HepG2 (cell line): ENCODE measurements around the gene IZUMO2. TPM values are rescaled to one million over a fixed set of nuclear protein-coding genes. Genes with fewer than 3 reads are reported as not detected.

Source experiments
- ATAC-seq: fragments of 200-7000 bp; cut with Tn5 transposase; 3 replicates; pipeline ENCODE4 v1.9.1; 2020; ENCODE audit warnings: mild to moderate bottlenecking, moderate library complexity
- BruUV-seq: library from RNA; stranded (reverse); fragments of 400-500 nt; replicated peaks from 2 replicates; lab custom pipeline; 2021; lab: Mats Ljungman, UMichigan
- CTCF ChIA-PET: fragments of 300-600 bp; formaldehyde crosslinking; extraction: SDS; loops from one replicate; lab custom pipeline; 2021; ENCODE audit warnings: low total read pairs, inconsistent platforms, low intra/inter-chr PET ratio; lab: Yijun Ruan, JAX
- POLR2A ChIA-PET: fragments of 350-600 bp; sonication (Branson Sonifier 250); formaldehyde crosslinking; loops from one replicate; lab custom pipeline; 2020; ENCODE audit warnings: antibody characterized with exemption, inconsistent platforms; lab: Yijun Ruan, JAX
- DNase-seq: peaks from one replicate; pipeline ENCODE4 v3.0.0-alpha.2; 2015; ENCODE audit warnings: low spot score
- FAIRE-seq: peaks from 3 replicates; lab custom pipeline; 2011; peaks lifted over from hg19 to GRCh38; lab: Jason Lieb, UNC
- H2AFZ ChIP-seq: one replicate; pipeline ENCODE4 v1.6.1; 2011; ENCODE audit warnings: low read length, inconsistent platforms
- H3K27ac ChIP-seq: fragments of 300-600 bp; 3 replicates; pipeline ENCODE4 v1.8.0; 2011; ENCODE audit warnings: mixed run types, mild to moderate bottlenecking, mixed read lengths, low read length, inconsistent platforms; ENCODE audit not compliant: insufficient read depth; ENCODE audit errors: extremely low read length
- H3K27me3 ChIP-seq, 2 experiments: fragments of 200-600 bp in 1 of 2; 2 replicates in 1 of 2; 3 replicates in 1 of 2; pipeline versions ENCODE4 v1.6.0 to v1.8.0; 2011; ENCODE audit warnings: low read length in 2 of 2, mild to moderate bottlenecking in 2 of 2, moderate library complexity in 2 of 2, inconsistent platforms in 1 of 2; ENCODE audit not compliant: insufficient read depth in 2 of 2, control insufficient read depth in 1 of 2
- H3K36me3 ChIP-seq, 2 experiments: fragments of 200-600 bp in 1 of 2; replicated peaks in 1 of 2; 2 replicates in 1 of 2; 3 replicates in 1 of 2; pipeline versions ENCODE4 v1.5.1 to v1.8.0; 2011; ENCODE audit warnings: low read length in 2 of 2, inconsistent platforms in 1 of 2; ENCODE audit not compliant: insufficient read depth in 2 of 2, control insufficient read depth in 1 of 2
- H3K4me1 ChIP-seq: 2 replicates; pipeline ENCODE4 v1.5.1; 2012; ENCODE audit warnings: low read length, inconsistent platforms; ENCODE audit not compliant: insufficient read depth
- H3K4me2 ChIP-seq: 2 replicates; pipeline ENCODE4 v1.6.0; 2011; ENCODE audit warnings: low read depth, low read length, inconsistent platforms
- H3K4me3 ChIP-seq, 3 experiments: fragments of 200-600 bp in 1 of 3; sonication (generic), shearing (Covaris generic) in 1 of 3; replicated peaks in 1 of 3; 2 replicates each; pipeline ENCODE4 v1.5.1; 2011 to 2016; ENCODE audit warnings: low read length in 3 of 3, inconsistent platforms in 2 of 3, low read depth in 2 of 3, mild to moderate bottlenecking in 2 of 3, control low read depth in 1 of 3, mixed read lengths in 1 of 3; ENCODE audit not compliant: insufficient read depth in 1 of 3
- H3K79me2 ChIP-seq: one replicate; pipeline ENCODE4 v1.6.1; 2011; ENCODE audit warnings: low read length, inconsistent platforms; ENCODE audit not compliant: insufficient read depth
- H3K9ac ChIP-seq: 2 replicates; pipeline ENCODE4 v1.6.0; 2011; ENCODE audit warnings: mild to moderate bottlenecking, low read depth, low read length, inconsistent platforms; ENCODE audit not compliant: insufficient read depth
- H3K9me3 ChIP-seq: 2 replicates; pipeline ENCODE4 v1.5.1; 2012; ENCODE audit warnings: mild to moderate bottlenecking, low read length
- H4K20me1 ChIP-seq: 2 replicates; pipeline ENCODE4 v1.6.0; 2011; ENCODE audit warnings: inconsistent platforms, mild to moderate bottlenecking, low read length, moderate library complexity; ENCODE audit not compliant: insufficient read depth
- ATF7 ChIP-seq, 2 experiments: fragments of 450-650 bp in 1 of 2; sonication (generic) in 1 of 2; formaldehyde crosslinking in 1 of 2; IDR thresholded peaks; 2 replicates each; pipeline versions ENCODE4 v1.4.0 to v1.6.1; 2016 to 2020; ENCODE audit warnings: antibody characterized with exemption in 1 of 2, mild to moderate bottlenecking in 1 of 2, missing genetic modification reagents in 1 of 2
- CREB1 ChIP-seq, 2 experiments: fragments of 450-650 bp in 1 of 2; IDR thresholded peaks; 2 replicates each; pipeline ENCODE4 v1.6.1; 2016 to 2017; ENCODE audit warnings: control low read depth in 1 of 2, mild to moderate bottlenecking in 1 of 2, missing compliant biosample characterization in 1 of 2, missing genetic modification characterization in 1 of 2
- NAIF1 ChIP-seq: sonication (generic); formaldehyde crosslinking; IDR thresholded peaks from 2 replicates; pipeline ENCODE4 v1.5.0; 2020; ENCODE audit warnings: mild to moderate bottlenecking, missing genetic modification reagents, borderline replicate concordance
- NFIB ChIP-seq: sonication (generic); formaldehyde crosslinking; IDR thresholded peaks from 2 replicates; pipeline ENCODE4 v1.9.0; 2021; ENCODE audit warnings: missing genetic modification reagents, mild to moderate bottlenecking, borderline replicate concordance
- RFX5 ChIP-seq: IDR thresholded peaks from 2 replicates; pipeline ENCODE4 v1.6.1; 2011; ENCODE audit warnings: low read depth, low read length, improper control_type of control experiment
- ZBTB8A ChIP-seq: sonication (generic); formaldehyde crosslinking; IDR thresholded peaks from 2 replicates; pipeline ENCODE4 v1.4.0; 2020; ENCODE audit warnings: mild to moderate bottlenecking, low read depth, missing genetic modification reagents, borderline replicate concordance
- ZNF503 ChIP-seq: sonication (generic); formaldehyde crosslinking; IDR thresholded peaks from 2 replicates; pipeline ENCODE4 v1.4.0; 2020; ENCODE audit warnings: missing genetic modification reagents
- ZNF530 ChIP-seq: sonication (generic); formaldehyde crosslinking; IDR thresholded peaks from 2 replicates; pipeline ENCODE4 v1.5.0; 2020; ENCODE audit warnings: low read depth, mild to moderate bottlenecking, missing genetic modification reagents
- WGBS: methylation state at CpG from one replicate; pipeline ENCODE4 v1.1.6; 2017; ENCODE audit warnings: low lambda C conversion rate; 5-methylcytosine and 5-hydroxymethylcytosine counted together
- in situ Hi-C: cut with HindIII; loops from 2 replicates; pipeline ENCODE4 v1.10.0; 2017; ENCODE audit warnings: low pct_unique_long_range_greater_than_20kb; ENCODE audit not compliant: extremely low pct_ligation_motif_present
- intact Hi-C: fragments of 100-400 bp; cut with micrococcal nuclease; formaldehyde crosslinking; loops from one replicate; pipeline ENCODE4 v1.10.0; 2022; ENCODE audit not compliant: unreplicated experiment
- polyA plus RNA-seq, 8 experiments: library from polyadenylated mRNA; depleted of rRNA in 3 of 8; stranded (reverse) in 7 of 8; unstranded in 1 of 8; fragments of >200 nt; fragmentation: Illumina TruSeq in 4 of 8; extraction: Trizol in 4 of 8; gene quantifications; 2 replicates each; pipeline versions ENCODE4 v1.2.1 to v1.2.3, GENCODE V29; 2011 to 2016; ENCODE audit warnings: low read depth in 4 of 8, missing spikeins in 1 of 8, mixed read lengths in 1 of 8; ENCODE audit not compliant: insufficient read depth in 1 of 8
- total RNA-seq, 5 experiments: library from RNA; depleted of rRNA; stranded (reverse); fragments of >200 nt; fragmentation: Illumina TruSeq; extraction: Trizol; gene quantifications; 2 replicates each; pipeline ENCODE4 v1.2.3, GENCODE V29; 2016; ENCODE audit warnings: low read depth in 1 of 5

IZUMO2 gene
- total and polyA plus RNA-seq, 2 of the 13 experiments (the other 11 are each of a cell fraction or from before 2014, with no cell fraction given) = not detected

- H3K9ac ChIP-seq = no peak overlapping the region
- no peaks in the 10 kb centered on the region for H3K79me2 ChIP-seq
- ATAC-seq = no peak
- no peaks in the 10 kb centered on the region for H3K36me3 ChIP-seq
- ChIA-PET CTCF (no interaction called here), POLR2A (no interaction called here)
- H3K4me2 ChIP-seq = no peak overlapping the region
- no peaks in the 10 kb centered on the region for H4K20me1 ChIP-seq
- in situ Hi-C loops = no loop called here
- H3K27me3 ChIP-seq = peaks cover 0 to 8% of the 10 kb centered on the region in 2 experiments; a peak in 2 of 5 replicates
- no peaks in the 10 kb centered on the region for H3K4me1 ChIP-seq
- WGBS = 4% methylated on average over 4 of the region's 4 CpGs
- no TSS peak for BruUV-seq
- H3K4me3 ChIP-seq = no peak overlapping the region
- intact Hi-C loops = no loop called here
- no peak for FAIRE-seq
- TF ChIP-seq CREB1 (IDR thresholded peaks at IDR 0.05) = peak; percentile 95
- TF ChIP-seq CREB1 (CRISPR knock-in tag; IDR thresholded peaks at IDR 0.05) = no peak
- TF ChIP-seq NFIB (CRISPR knock-in tag) = no peak
- no peak for TF ChIP-seq ZBTB8A
- TF ChIP-seq RFX5 = peak; percentile 79; the same call in 1 of the 2 replicates
- TF ChIP-seq ZNF503 (CRISPR knock-in tag) = no peak
- peak; percentile 95 for TF ChIP-seq ATF7 (IDR thresholded peaks at IDR 0.05)
- TF ChIP-seq ATF7 (CRISPR knock-in tag; IDR thresholded peaks at IDR 0.05) = no peak
- no peak for TF ChIP-seq ZNF530 (CRISPR knock-in tag)
- TF ChIP-seq NAIF1 (CRISPR knock-in tag) = no peak
- H3K27ac ChIP-seq = no peak overlapping the region
- H2AFZ ChIP-seq = no peak overlapping the region
- no peak for DNase-seq
- no peaks in the 10 kb centered on the region for H3K9me3 ChIP-seq
Measured at GRCh38 chr19:50152578-50152977, 10.5 kb downstream of the IZUMO2 start.
